OCI-LY7 (cell line): Measurements from ENCODE around the gene COL23A1. TPM values are rescaled to one million over a fixed set of nuclear protein-coding genes. Genes with fewer than 3 reads are reported as not detected.

Experiments used
- BruUV-seq: library from RNA; stranded (reverse); fragments of 400-500 nt; replicated peaks from 2 replicates; lab custom pipeline; 2021; lab: Mats Ljungman, UMichigan
- CTCF ChIA-PET: fragments of 300-600 bp; sonication (Branson Sonifier 250); formaldehyde crosslinking; loops from one replicate; lab custom pipeline; 2022; ENCODE audit warnings: antibody characterized with exemption; ENCODE audit not compliant: unreplicated experiment; lab: Charles Lee
- POLR2A ChIA-PET: fragments of 300-600 bp; sonication (Branson Sonifier 250); formaldehyde crosslinking; loops from one replicate; lab custom pipeline; 2022; ENCODE audit warnings: antibody characterized with exemption; lab: Charles Lee
- DNase-seq: peaks from one replicate; pipeline ENCODE4 v3.0.0-alpha.2; 2015; ENCODE audit warnings: low spot score
- H2AFZ ChIP-seq: fragments of 200-600 bp; sonication (generic), shearing (Covaris generic); 2 replicates; pipeline ENCODE4 v1.6.1; 2014; ENCODE audit warnings: mild to moderate bottlenecking, antibody characterized with exemption, low read length, moderate library complexity
- H3K27ac ChIP-seq: fragments of 200-600 bp; sonication (generic); 2 replicates; pipeline ENCODE4 v1.5.1; 2014; ENCODE audit warnings: mixed run types, low read depth, mild to moderate bottlenecking, moderate library complexity, low read length, inconsistent platforms; ENCODE audit not compliant: poor library complexity, severe bottlenecking
- H3K36me3 ChIP-seq: fragments of 200-600 bp; sonication (generic); 2 replicates; pipeline ENCODE4 v1.6.1; 2014; ENCODE audit warnings: mild to moderate bottlenecking, antibody characterized with exemption, low read length, moderate library complexity, mixed read lengths; ENCODE audit not compliant: insufficient read depth
- H3K4me1 ChIP-seq: fragments of 200-600 bp; sonication (generic); 2 replicates; pipeline ENCODE4 v1.5.1; 2014; ENCODE audit warnings: mild to moderate bottlenecking, low read length; ENCODE audit not compliant: insufficient read depth, poor library complexity, severe bottlenecking
- H3K4me2 ChIP-seq: fragments of 200-600 bp; sonication (generic); 2 replicates; pipeline ENCODE4 v1.6.1; 2014; ENCODE audit warnings: mild to moderate bottlenecking, low read length
- H3K4me3 ChIP-seq: fragments of 200-600 bp; sonication (generic); 2 replicates; pipeline ENCODE4 v1.5.1; 2014; ENCODE audit warnings: mild to moderate bottlenecking, low read depth, low read length; ENCODE audit not compliant: poor library complexity, severe bottlenecking
- H3K79me2 ChIP-seq: fragments of 200-600 bp; sonication (generic); 2 replicates; pipeline ENCODE4 v1.6.1; 2016; ENCODE audit warnings: low read depth, mild to moderate bottlenecking, low read length, moderate library complexity, mixed read lengths; ENCODE audit not compliant: insufficient read depth
- H3K9me2 ChIP-seq: fragments of 200-600 bp; sonication (generic); 2 replicates; pipeline ENCODE4 v1.6.1; 2016; ENCODE audit warnings: mild to moderate bottlenecking, low read length, mixed read lengths; ENCODE audit not compliant: insufficient read depth
- H3K9me3 ChIP-seq: fragments of 200-600 bp; sonication (generic); 2 replicates; pipeline ENCODE4 v1.6.1; 2014; ENCODE audit warnings: mild to moderate bottlenecking, mixed run types, low read length, mixed read lengths
- H4K20me1 ChIP-seq: fragments of 200-600 bp; sonication (generic); 2 replicates; pipeline ENCODE4 v1.6.1; 2014; ENCODE audit warnings: mild to moderate bottlenecking, antibody characterized with exemption, low read length, moderate library complexity, mixed read lengths; ENCODE audit not compliant: insufficient read depth
- CTCF ChIP-seq: fragments of 200-600 bp; sonication (generic); conservative IDR thresholded peaks from 2 replicates; pipeline ENCODE4 v1.5.1; 2014; ENCODE audit warnings: mild to moderate bottlenecking, antibody characterized with exemption, low read length, moderate library complexity, mixed read lengths
- EZH2phosphoT487 ChIP-seq: fragments of 200-600 bp; sonication (generic); IDR thresholded peaks from 2 replicates; pipeline ENCODE4 v1.6.1; 2018; ENCODE audit warnings: low read depth, borderline replicate concordance, mild to moderate bottlenecking, mixed run types, antibody characterized with exemption, low read length, moderate library complexity, mixed read lengths
- intact Hi-C: fragments of 100-400 bp; cut with micrococcal nuclease; formaldehyde crosslinking; loops from one replicate; pipeline ENCODE4 v1.10.0; 2022; ENCODE audit not compliant: unreplicated experiment
- total RNA-seq, 2 experiments: library from RNA; depleted of rRNA in 1 of 2; stranded (reverse); fragments of >200 nt in 1 of 2; shearing (Covaris generic) in 1 of 2; gene quantifications; 2 replicates each; pipeline ENCODE4 v1.2.3, GENCODE V29; 2014 to 2022

The COL23A1 gene
- total RNA-seq, 2 experiments from 2014 or later: 0.53 TPM; not detected in 1

- Histone ChIP-seq H2AFZ (no peak overlapping the region), H3K9me2 (no peaks in the 10 kb centered on the region), H3K27ac (no peak overlapping the region), H3K4me1 (no peaks in the 10 kb centered on the region), H3K4me3 (no peak overlapping the region), H3K36me3 (no peaks in the 10 kb centered on the region), H3K79me2 (no peaks in the 10 kb centered on the region), H4K20me1 (no peaks in the 10 kb centered on the region), H3K9me3 (no peaks in the 10 kb centered on the region), H3K4me2 (no peak overlapping the region)
- no peak for TF ChIP-seq EZH2phosphoT487
- no peak for TF ChIP-seq CTCF
- BruUV-seq: no TSS peak
- ChIA-PET CTCF (no interaction called here), POLR2A (no interaction called here)
- intact Hi-C loops: no loop called here
- no peak for DNase-seq
These were observed 299.0 kb downstream of the COL23A1 start for GRCh38 chr5:178291161-178291561.

GRCh38 chr5:178290376-178290775 lies 299.8 kb downstream of the COL23A1 start:
- CTCF ChIA-PET: no interaction called here

More at GRCh38 chr5:178290376-178290775, 299.8 kb downstream of the COL23A1 start:
- Histone ChIP-seq H3K9me2 (no peaks in the 10 kb centered on the region), H3K4me1 (no peaks in the 10 kb centered on the region), H4K20me1 (no peaks in the 10 kb centered on the region), H3K9me3 (no peaks in the 10 kb centered on the region), H3K27ac (no peak overlapping the region), H3K79me2 (no peaks in the 10 kb centered on the region), H3K4me3 (no peak overlapping the region), H2AFZ (no peak overlapping the region), H3K36me3 (no peaks in the 10 kb centered on the region), H3K4me2 (no peak overlapping the region)
- no TSS peak for BruUV-seq
- TF ChIP-seq EZH2phosphoT487 (no peak), CTCF (no peak)
- intact Hi-C loops: no loop called here
- POLR2A ChIA-PET: no interaction called here
- DNase-seq: no peak
